HG03354 (cell line): ENCODE results near the gene SLC6A9.

ENCODE experiments used
- ATAC-seq: cut with Tn5 transposase; IDR thresholded peaks from one replicate; pipeline ENCODE4 v1.9.1; 2021; ENCODE audit warnings: mild to moderate bottlenecking; ENCODE audit not compliant: unreplicated experiment, poor library complexity, severe bottlenecking

The SLC6A9 gene

DNA sequence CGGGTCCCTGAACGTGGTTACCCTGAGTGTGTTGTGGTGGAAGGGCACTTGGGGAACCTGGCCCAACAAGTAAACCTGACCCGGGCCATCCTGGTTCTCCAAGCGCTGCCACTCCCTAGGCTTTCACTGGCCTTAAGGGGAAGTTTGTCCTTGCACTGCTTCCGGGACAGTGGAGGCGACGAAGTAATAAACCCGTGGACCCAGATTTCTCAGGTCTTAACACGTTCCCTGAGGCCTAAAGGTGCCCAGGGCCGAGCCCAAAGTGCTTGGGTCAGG, 40.1 kb downstream of the SLC6A9 start:
- ATAC-seq: peak; percentile 2

GRCh38 chr1:43990271-43991199, 40.7 kb downstream of the SLC6A9 start:
- no peak for ATAC-seq

DNA sequence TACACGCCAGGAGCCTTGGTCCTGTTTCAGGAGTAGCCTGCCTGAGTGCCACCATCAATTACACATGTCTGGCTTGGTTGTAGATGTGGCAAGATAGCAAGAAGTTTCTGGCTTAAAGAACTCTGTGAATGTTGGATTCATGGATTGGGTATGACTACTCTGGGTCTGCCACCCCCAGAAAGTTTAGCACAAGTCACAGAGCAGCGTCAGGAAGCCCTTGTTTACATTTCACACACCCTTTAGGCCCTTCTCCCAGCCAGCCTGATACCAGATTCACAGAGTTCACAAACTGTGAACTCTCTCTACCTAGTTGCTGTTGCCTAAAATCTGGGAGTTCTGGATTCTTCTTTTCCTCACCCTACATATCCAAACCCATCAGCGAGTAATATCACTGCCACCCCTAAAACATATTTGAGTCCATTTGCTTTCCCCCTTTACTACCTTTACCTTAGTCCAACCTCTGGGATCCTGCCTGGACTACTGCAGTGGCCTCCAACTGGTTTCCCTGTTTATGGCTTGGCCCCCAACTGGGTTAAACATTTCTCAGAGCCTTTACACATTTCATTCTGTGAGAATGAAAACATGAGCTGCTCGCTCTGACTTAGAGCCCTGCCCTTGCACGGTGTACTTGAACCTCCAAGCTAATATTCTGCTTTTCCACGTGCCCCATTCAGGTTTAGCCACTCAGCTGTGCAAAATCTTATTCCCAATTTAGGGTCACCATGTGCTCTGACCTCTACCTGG, 43.9 kb downstream of the SLC6A9 start:
- no peak for ATAC-seq

GRCh38 chr1:43986712-43987111, 44.5 kb downstream of the SLC6A9 start:
- no peak for ATAC-seq

GRCh38 chr1:43985984-43986595, 45.2 kb downstream of the SLC6A9 start:
- no peak for ATAC-seq

- no peak for ATAC-seq
Measured at GRCh38 chr1:43984855-43985254, 46.4 kb downstream of the SLC6A9 start.

DNA sequence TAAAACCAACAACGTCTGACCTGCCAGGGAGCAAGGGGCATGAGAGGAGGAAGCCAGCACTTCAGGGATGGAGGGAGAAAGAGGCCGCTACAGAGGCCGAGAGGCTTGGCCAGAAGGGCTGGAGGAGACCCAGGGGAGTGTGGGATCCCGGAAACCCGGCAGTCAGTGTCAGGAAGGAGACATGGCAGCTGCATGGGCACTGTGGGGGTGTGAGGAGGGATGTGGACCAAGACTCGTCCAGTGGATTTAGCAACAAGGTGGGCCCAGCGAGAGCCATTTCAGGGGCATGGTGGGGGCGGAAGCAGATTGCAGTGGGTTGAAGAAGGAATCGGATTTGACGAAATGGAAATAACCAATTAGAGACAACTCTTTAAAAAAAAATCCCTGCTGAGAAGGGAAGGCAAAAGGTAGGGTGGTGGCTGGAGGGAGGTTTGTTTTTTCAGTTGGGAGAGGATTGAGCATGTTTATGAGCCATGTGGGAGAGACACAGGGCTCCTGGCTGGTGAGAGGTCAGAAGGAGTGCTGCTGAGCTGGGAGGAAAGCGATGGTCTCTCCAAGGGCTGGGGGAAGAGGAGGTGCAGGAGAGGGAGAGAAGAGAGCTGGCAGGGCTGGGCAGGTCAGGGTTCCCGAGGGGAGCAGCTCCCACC, 47.9 kb downstream of the SLC6A9 start:
- no peak for ATAC-seq

DNA sequence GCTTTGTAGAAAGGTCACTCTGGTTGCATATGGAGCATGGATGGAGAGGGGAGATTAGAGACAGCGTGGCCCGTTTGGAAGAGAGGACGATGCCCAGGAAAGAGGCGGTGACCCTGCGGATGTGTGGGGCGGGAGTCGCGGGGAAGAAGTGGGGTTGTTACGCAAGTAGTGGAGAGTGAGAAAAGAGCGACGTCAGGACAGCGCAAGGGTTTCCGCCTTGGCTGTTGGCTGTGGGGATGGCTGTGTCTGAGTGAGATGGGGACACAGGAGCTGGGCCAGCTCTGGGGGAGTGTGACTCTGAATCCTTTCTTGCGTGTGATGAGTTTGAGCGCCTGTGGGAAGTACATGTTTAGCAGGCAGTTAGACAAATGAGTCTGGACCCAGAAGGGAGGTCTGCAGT, 48.5 kb downstream of the SLC6A9 start:
- no peak for ATAC-seq

DNA sequence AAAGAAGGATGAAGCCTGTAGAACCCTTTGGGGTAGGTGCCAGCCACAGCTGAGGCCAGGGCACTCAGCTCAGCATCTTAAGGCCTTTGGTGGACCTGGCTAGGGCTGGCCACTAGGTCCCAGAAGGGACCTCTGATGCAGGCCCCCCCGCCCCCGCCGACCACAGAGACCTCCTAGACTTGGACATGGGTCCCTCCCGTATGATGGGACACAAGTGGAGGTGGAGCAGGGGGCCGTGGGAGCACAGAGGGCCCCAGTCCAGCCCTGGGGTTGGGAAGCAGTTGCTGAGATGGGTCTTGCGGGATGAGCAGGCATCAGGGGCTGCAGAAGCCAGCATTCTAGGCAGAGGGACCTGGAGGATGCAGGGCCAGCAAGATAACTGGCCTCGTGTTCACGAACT, 49.0 kb downstream of the SLC6A9 start:
- ATAC-seq: no peak

- ATAC-seq: no peak
Measured at GRCh38 chr1:43981636-43982035, 49.6 kb downstream of the SLC6A9 start.

GRCh38 chr1:43981135-43981491, 50.1 kb downstream of the SLC6A9 start:
- ATAC-seq: no peak

DNA sequence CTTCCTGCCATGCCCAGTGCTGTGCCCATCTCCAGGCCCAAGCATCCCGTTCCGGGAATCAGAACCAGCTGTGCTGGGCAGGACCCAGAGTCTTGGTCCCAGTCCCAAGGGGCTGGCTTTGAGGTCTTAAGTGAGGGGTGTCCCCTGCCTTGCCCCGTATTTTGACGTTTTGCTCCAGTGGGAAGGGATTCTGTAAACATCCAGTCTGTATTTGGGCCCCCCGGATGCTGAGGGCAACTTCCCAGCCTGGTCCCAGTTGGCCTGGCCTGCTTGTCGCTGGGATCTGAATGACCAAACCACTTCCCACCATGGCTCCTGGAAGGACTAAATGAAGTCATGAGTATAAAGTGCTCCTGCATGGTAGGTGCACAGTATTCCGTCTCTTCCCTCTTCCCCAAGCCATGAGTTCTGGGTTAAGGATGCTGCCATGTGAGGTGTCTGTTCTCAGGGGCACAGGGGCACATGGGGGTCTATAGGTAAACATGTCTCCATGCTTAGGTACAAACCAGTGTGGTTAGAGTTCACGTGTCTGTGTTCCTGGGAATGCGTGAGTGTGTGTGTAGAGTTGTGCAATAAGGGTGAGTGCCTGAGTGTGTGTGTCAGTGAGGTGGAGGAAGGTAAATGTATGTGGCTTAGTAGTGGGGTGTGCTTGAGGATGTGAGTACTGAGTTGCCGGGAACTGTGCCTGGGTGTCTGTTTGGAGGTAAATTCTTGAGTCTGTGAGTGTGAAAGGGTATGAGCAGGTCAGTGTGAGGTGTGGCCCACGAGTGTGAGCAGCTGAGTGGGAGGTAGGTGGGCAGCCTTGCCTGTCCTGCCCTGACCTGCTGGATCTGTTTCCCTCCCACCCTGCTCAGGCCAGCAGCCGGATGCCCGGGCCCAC, 50.8 kb downstream of the SLC6A9 start:
- ATAC-seq: no peak

- ATAC-seq: peak; percentile 30
Measured at GRCh38 chr1:43979528-43980254, 51.6 kb downstream of the SLC6A9 start.

- ATAC-seq: no peak
Measured at GRCh38 chr1:43979261-43979527, 52.1 kb downstream of the SLC6A9 start.

DNA sequence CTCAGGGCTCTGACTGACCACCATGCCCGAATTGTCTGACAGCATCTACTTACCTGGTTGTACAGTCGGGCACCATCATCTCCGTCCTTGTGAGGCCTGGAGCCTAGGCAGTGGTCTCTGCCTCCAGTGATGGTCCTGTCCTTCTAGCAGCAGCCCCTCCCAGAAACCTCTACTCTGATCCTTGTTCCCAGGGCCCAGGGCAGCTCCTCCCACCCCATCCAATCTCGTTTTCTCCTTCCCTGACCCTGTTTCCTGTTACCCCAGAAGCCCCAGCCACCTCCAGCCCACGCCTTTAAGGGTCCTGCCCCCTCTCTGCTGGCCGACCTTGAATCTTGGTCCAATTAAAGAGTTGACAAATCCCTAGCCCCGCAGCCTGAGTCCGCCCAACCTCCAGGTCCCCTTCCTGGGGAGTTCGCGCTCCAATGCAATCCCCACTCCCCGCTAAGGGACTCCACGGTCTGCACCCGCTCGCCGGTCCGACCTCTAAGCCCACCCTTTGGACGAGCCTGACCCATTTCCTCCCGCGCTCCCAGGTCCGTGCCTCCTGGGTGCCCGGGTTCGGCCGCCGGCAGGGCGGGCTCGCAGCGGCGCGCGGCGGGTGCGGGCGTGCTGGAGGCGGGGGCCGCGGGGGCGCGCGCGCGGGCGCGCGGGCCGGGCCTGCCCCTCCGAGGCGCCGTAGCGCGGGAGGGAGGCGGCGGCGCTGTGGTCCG, 52.6 kb downstream of the SLC6A9 start, which contains the start of gene B4GALT2:
Gene B4GALT2 (plus strand): TSS at position 660 of the 710 bp plus-strand sequence. CDS start 1,951 bp downstream, outside the sequence.
- no peak for ATAC-seq

DNA sequence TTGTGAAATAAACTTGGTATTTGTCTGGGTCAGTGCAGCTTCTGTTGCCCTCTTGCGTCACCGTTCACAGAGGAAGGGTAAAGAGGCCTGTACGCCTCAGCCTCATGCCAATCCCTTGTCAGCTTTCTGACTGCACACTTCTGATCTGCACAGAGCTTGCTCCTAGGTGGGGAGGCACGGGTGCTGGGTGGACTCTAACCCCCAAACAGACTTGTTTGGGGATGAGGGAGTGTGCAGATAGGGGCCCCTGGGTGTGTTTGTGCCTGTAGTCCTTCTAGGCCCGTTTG, 53.1 kb downstream of the SLC6A9 start:
- ATAC-seq: no peak

GRCh38 chr1:43977376-43978263, 53.6 kb downstream of the SLC6A9 start:
- no peak for ATAC-seq

DNA sequence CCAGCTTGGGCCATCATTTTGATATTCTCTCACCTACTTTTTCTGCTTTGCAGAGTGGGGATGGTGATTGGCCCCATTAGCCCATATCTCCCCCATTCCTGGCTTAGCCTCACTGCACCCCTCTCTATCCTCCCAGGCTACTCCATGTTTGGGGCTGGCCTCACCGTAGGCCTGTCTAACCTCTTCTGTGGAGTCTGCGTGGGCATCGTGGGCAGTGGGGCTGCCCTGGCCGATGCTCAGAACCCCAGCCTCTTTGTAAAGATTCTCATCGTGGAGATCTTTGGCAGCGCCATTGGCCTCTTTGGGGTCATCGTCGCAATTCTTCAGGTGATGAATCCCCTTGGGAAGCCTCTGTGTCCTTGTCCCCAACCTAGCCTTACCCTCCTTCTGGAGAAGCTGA, 54.4 kb downstream of the SLC6A9 start:
- ATAC-seq: no peak
